Stomach (tissue), 9 donors: ENCODE measurements around the gene KRTAP10-5. TPM values are rescaled to one million over a fixed set of nuclear protein-coding genes. Genes with fewer than 3 reads are reported as not detected.
A peak's percentile ranks its signal among the peaks of the same experiment; 100 is the strongest.

Experiments used
- DNase-seq, 2 donors: peaks; one replicate each; pipeline versions ENCODE4 v3.0.0 to v3.0.0-alpha.2; 2013 to 2019
- H3K27ac ChIP-seq, 5 donors: fragments of 200-600 bp in 4 of 5; sonication (generic) in 4 of 5; one replicate each; pipeline ENCODE4 v1.5.1; 2013 to 2019; ENCODE audit warnings: mild to moderate bottlenecking in 1 of 5, moderate library complexity in 1 of 5
- H3K27me3 ChIP-seq, 3 donors: fragments of 200-600 bp; sonication (generic); one replicate each; pipeline ENCODE4 v1.5.1; 2017 to 2019; ENCODE audit warnings: mixed run types in 1 of 3
- H3K36me3 ChIP-seq, 4 donors: fragments of 200-600 bp; sonication (generic); 1 replicate in 3 of 4; 2 replicates in 1 of 4; pipeline ENCODE4 v1.5.1; 2016 to 2019
- H3K4me1 ChIP-seq, 4 donors: fragments of 200-600 bp; sonication (generic); one replicate each; pipeline ENCODE4 v1.5.1; 2016 to 2019
- H3K4me3 ChIP-seq, 4 donors: fragments of 200-600 bp; sonication (generic) in 3 of 4; one replicate each; pipeline ENCODE4 v1.5.1; 2016 to 2019; ENCODE audit warnings: mild to moderate bottlenecking in 1 of 4
- H3K9me3 ChIP-seq, 4 donors: fragments of 200-600 bp; sonication (generic); one replicate each; pipeline ENCODE4 v1.5.1; 2016 to 2019
- CTCF ChIP-seq, 7 experiments: fragments of 450-650 bp in 4 of 7; fragments of 200-600 bp in 3 of 7; sonication (generic) in 3 of 7; IDR thresholded peaks; one replicate each; pipeline ENCODE4 v1.5.1; 2016 to 2019; ENCODE audit warnings: antibody characterized with exemption in 7 of 7, control low read depth in 2 of 7, mild to moderate bottlenecking in 1 of 7
- EP300 ChIP-seq: sonication (generic); formaldehyde crosslinking; IDR thresholded peaks from one replicate; pipeline ENCODE4 v1.6.1; 2017; ENCODE audit warnings: antibody characterized with exemption
- POLR2A ChIP-seq, 4 donors: fragments of 450-650 bp; IDR thresholded peaks; one replicate each; pipeline ENCODE4 v1.6.1; 2016; ENCODE audit warnings: antibody characterized with exemption in 4 of 4, control low read depth in 2 of 4, mild to moderate bottlenecking in 1 of 4, moderate library complexity in 1 of 4
- POLR2AphosphoS5 ChIP-seq, 3 donors: sonication (generic); formaldehyde crosslinking; IDR thresholded peaks; one replicate each; pipeline ENCODE4 v1.6.1; 2016; ENCODE audit warnings: antibody characterized with exemption in 3 of 3
- WGBS, 5 donors: extraction: QIAGEN DNeasy Blood & Tissue Kit in 3 of 5; methylation state at CpG; one replicate each; pipeline versions ENCODE4 v1.1.5 to v1.1.7; 2013 to 2018; 5-methylcytosine and 5-hydroxymethylcytosine counted together
- intact Hi-C: fragments of 100-400 bp; cut with DNase I; formaldehyde crosslinking; loops from one replicate; pipeline ENCODE4 v1.15.1; 2023; ENCODE audit warnings: low total_unique reads
- polyA plus RNA-seq, 3 donors: library from polyadenylated mRNA; stranded (reverse); fragments of 200-250 nt; gene quantifications; one replicate each; pipeline ENCODE4 v1.2.3, GENCODE V29; 2013
- total RNA-seq, 5 donors: library from RNA; depleted of rRNA; stranded (reverse); fragments of >200 nt; gene quantifications; one replicate each; pipeline versions ENCODE4 v1.1.0 to v1.2.3, GENCODE V29; 2014 to 2016
- donor health status: healthy with polysubstance abuse.
- donor health status: Bipolar disorder and iron deficiency.
- donor health status: healthy.

The KRTAP10-5 gene
- total and polyA plus RNA-seq, 8 donors: 0.10 TPM; not detected in 7

GRCh38 chr21:44583800-44584147 is 3.4 kb upstream of the KRTAP10-5 start:
- intact Hi-C loops: no loop called here
- Histone ChIP-seq H3K9me3 (peaks cover 0 to 30% (median 17%) of the 10 kb centered on the region in 4 donors), H3K4me1 (no peaks in the 10 kb centered on the region), H3K27me3 (peaks cover 0 to 50% (median 6%) of the 10 kb centered on the region in 3 donors), H3K4me3 (no peak overlapping the region), H3K27ac (no peak overlapping the region), H3K36me3 (no peaks in the 10 kb centered on the region)
- no peak for TF ChIP-seq EP300
- TF ChIP-seq POLR2A (IDR thresholded peaks at IDR 0.05): no peak
- no peak for TF ChIP-seq CTCF (IDR thresholded peaks at IDR 0.05)
- TF ChIP-seq POLR2AphosphoS5 (IDR thresholded peaks at IDR 0.05): no peak
- WGBS, 5 donors: 69 to 75% (median 72%) methylated on average over 6 of the region's 6 CpGs
- no peak for DNase-seq

- Histone ChIP-seq H3K27ac (no peak overlapping the region), H3K36me3 (no peaks in the 10 kb centered on the region), H3K27me3 (peaks cover 0 to 53% (median 6%) of the 10 kb centered on the region in 3 donors), H3K9me3 (peaks cover 0 to 30% (median 17%) of the 10 kb centered on the region in 4 donors), H3K4me3 (no peak overlapping the region), H3K4me1 (no peaks in the 10 kb centered on the region)
- intact Hi-C loops: no loop called here
- TF ChIP-seq POLR2AphosphoS5 (IDR thresholded peaks at IDR 0.05): no peak
- TF ChIP-seq EP300: no peak
- no peak for TF ChIP-seq POLR2A (IDR thresholded peaks at IDR 0.05)
- TF ChIP-seq CTCF (IDR thresholded peaks at IDR 0.05): no peak
- peak in 1 of 2 donors; percentile 45 for DNase-seq
- WGBS, 5 donors: 18 to 29% (median 20%) methylated on average over 11 of the region's 11 CpGs
Measured at GRCh38 chr21:44583089-44583799, 2.8 kb upstream of the KRTAP10-5 start.

- H3K9me3 ChIP-seq: peaks cover 0 to 36% (median 24%) of the 10 kb centered on the region in 4 donors
- intact Hi-C loops: no loop called here
- H3K4me3 ChIP-seq: no peak overlapping the region
- H3K27ac ChIP-seq: no peak overlapping the region
- DNase-seq: no peak
- WGBS, 5 donors: 74 to 82% (median 79%) methylated on average over 15 of the region's 15 CpGs
- H3K27me3 ChIP-seq: peaks cover 0 to 53% (median 6%) of the 10 kb centered on the region in 3 donors
- H3K36me3 ChIP-seq: no peaks in the 10 kb centered on the region
- no peaks in the 10 kb centered on the region for H3K4me1 ChIP-seq
- TF ChIP-seq CTCF (IDR thresholded peaks at IDR 0.05) (no peak), POLR2AphosphoS5 (IDR thresholded peaks at IDR 0.05) (no peak), EP300 (no peak), POLR2A (IDR thresholded peaks at IDR 0.05) (no peak)
Measured at GRCh38 chr21:44582055-44582454, 1.7 kb upstream of the KRTAP10-5 start.

- Histone ChIP-seq H3K4me3 (no peak overlapping the region), H3K4me1 (no peaks in the 10 kb centered on the region), H3K9me3 (peaks cover 0 to 45% (median 32%) of the 10 kb centered on the region in 4 donors), H3K36me3 (no peaks in the 10 kb centered on the region), H3K27ac (no peak overlapping the region), H3K27me3 (peaks cover 0 to 48% (median 4%) of the 10 kb centered on the region in 3 donors)
- intact Hi-C loops: no loop called here
- TF ChIP-seq POLR2AphosphoS5 (IDR thresholded peaks at IDR 0.05) (no peak), EP300 (no peak), POLR2A (IDR thresholded peaks at IDR 0.05) (no peak), CTCF (IDR thresholded peaks at IDR 0.05) (no peak)
- WGBS, 5 donors: 81 to 90% (median 84%) methylated on average over 3 of the region's 3 CpGs
- DNase-seq: no peak
Measured at GRCh38 chr21:44581158-44581557, 754 bp upstream of the KRTAP10-5 start.
